Activated naive CD8-positive, alpha-beta T cell (primary cell): ENCODE measurements around the gene GASK1A.
"Not testable (repeated sequence)": the region's sequence is repeated elsewhere in the genome, so short reads cannot be mapped to it uniquely, and the experiment has no call there.

Experiments used
- H3K27ac Mint-ChIP-seq: one replicate; pipeline ENCODE4 v1.8.0; 2021; ENCODE audit warnings: mixed read lengths
- H3K27me3 Mint-ChIP-seq: one replicate; pipeline ENCODE4 v1.8.0; 2021; ENCODE audit warnings: mixed read lengths
- H3K36me3 Mint-ChIP-seq: one replicate; pipeline ENCODE4 v1.8.0; 2021; ENCODE audit warnings: mixed read lengths
- H3K4me1 Mint-ChIP-seq: one replicate; pipeline ENCODE4 v1.8.0; 2021; ENCODE audit warnings: low read depth, mixed read lengths
- H3K4me3 Mint-ChIP-seq: one replicate; pipeline ENCODE4 v1.8.0; 2021; ENCODE audit warnings: mild to moderate bottlenecking, mixed read lengths
- H3K9me3 Mint-ChIP-seq: one replicate; pipeline ENCODE4 v1.8.0; 2021; ENCODE audit warnings: low read depth, mixed read lengths

The GASK1A gene

DNA sequence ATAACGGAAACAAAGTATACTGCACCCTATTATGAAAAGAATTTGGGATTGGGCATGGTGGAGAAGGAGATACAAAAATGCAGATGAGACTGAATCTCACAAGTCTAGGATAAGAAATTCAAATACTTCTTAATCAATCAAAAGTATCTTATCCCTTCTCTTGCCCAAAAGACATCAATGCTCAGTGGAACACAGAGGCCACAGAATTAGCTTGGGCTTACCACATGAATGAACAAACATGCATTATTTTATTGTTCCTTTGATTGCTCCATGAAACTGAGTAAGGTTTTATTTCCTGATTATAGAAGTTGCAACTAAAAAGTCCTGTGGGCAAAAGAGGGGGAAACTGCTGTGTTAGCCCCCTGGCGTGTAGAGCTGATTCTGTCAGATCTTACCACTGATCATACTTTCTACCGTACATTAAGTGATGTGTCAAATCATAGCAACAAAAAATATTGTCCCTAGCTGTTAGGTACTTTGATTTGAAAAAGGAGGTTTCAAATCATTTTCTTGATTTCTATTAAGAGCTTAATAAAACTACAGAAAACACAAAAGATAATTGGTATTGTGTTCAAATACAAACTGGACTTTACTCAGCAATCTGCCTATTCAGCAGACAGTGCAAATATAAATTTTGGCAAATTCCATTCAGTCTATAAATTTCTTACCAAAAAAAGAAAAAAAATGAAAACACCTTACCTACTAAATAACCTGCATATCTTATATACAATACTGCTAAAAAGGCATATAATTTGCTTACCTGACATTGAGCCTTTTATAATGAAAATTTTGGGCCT is 7.9 kb upstream of the GASK1A start:
- peaks cover 1% of the 10 kb centered on the region for H3K4me1 Mint-ChIP-seq
- H3K9me3 Mint-ChIP-seq, result no peaks in the 10 kb centered on the region
- H3K4me3 Mint-ChIP-seq, result no peak overlapping the region
- H3K36me3 Mint-ChIP-seq, result peaks cover 7% of the 10 kb centered on the region
- no peaks in the 10 kb centered on the region for H3K27me3 Mint-ChIP-seq
- H3K27ac Mint-ChIP-seq, result no peak overlapping the region

- not testable (repeated sequence) for H3K27me3 Mint-ChIP-seq, H3K36me3 Mint-ChIP-seq, H3K4me3 Mint-ChIP-seq, H3K4me1 Mint-ChIP-seq, H3K9me3 Mint-ChIP-seq, H3K27ac Mint-ChIP-seq
Measured at GRCh38 chr3:42974906-42975305, 4.2 kb upstream of the GASK1A start.

DNA sequence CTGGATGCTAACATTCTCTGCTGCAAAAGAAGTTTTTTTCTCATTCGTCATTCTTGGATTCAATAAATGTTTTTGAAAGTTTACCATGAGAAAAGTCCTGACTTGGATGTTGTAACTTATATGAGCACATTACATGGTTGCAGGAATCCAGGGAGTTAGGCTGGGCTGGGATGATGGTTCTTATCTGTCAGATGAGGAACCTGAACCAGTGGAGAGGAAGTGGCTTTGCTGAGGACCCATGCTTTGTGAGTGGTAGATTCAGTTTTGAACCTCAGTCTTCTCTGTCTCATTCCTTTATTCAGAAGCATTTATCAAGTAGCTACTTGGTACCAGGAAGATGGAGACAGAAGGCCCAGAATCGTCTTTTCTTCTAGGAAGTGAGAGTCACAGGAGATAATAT is 3.7 kb upstream of the GASK1A start:
- no peak overlapping the region for H3K27ac Mint-ChIP-seq

GRCh38 chr3:42975955-42976354 is 3.2 kb upstream of the GASK1A start:
- Mint-ChIP-seq H3K4me1 (peaks cover 7% of the 10 kb centered on the region), H3K27me3 (peaks cover 18% of the 10 kb centered on the region), H3K9me3 (no peaks in the 10 kb centered on the region), H3K36me3 (peaks cover 7% of the 10 kb centered on the region), H3K27ac (no peak overlapping the region), H3K4me3 (no peak overlapping the region)

More for the DNA sequence above, 3.7 kb upstream of the GASK1A start:
- Mint-ChIP-seq H3K9me3 (no peaks in the 10 kb centered on the region), H3K4me1 (peaks cover 7% of the 10 kb centered on the region), H3K36me3 (peaks cover 7% of the 10 kb centered on the region), H3K27me3 (peaks cover 13% of the 10 kb centered on the region), H3K4me3 (no peak overlapping the region)

DNA sequence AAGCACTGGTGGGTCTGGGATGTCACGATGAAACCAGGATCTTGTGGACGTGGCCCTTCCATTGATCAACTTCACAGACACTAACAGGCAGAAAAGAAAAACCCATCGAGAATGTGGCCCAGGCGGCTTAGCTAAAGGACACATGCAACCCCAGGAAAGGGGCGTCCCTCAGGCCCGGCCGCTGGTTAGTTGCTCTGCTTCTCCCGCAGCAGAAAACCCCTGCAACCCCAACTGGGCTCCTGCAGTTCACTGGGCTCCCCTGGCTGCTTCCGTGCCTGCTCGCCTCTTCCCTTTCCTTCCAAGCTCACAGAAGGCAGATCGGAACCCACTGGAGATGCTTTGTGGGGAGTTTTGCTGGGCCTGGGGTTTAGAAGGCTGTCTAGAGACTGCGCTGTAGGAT is 1.1 kb downstream of the GASK1A start:
- Mint-ChIP-seq H3K4me3 (peak overlapping the region; percentile 83), H3K27me3 (peaks cover 24% of the 10 kb centered on the region), H3K36me3 (no peaks in the 10 kb centered on the region), H3K4me1 (peaks cover 7% of the 10 kb centered on the region), H3K9me3 (no peaks in the 10 kb centered on the region), H3K27ac (no peak overlapping the region)

DNA sequence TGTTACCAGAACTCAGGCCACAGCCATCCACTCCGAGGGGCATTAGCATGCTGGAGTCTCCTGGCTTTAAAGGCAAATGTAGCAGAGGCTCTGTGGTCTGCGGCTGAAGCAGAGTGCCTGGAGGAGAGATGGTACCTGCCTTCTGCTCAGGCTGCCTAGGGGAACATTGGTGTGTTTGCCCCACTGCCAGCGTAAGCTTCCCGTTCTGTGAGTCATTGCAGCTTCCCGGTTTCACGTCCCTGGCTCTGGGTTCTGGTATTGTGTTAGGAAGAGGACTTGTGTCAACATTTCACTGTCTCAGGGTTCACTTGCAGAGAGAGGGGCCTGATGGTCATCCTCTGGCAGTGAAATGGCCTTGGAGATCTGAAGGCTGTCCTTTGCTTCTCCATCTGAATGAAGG is 1.8 kb downstream of the GASK1A start:
- H3K4me1 Mint-ChIP-seq, result peaks cover 7% of the 10 kb centered on the region
- peaks cover 24% of the 10 kb centered on the region for H3K27me3 Mint-ChIP-seq
- no peaks in the 10 kb centered on the region for H3K9me3 Mint-ChIP-seq

GRCh38 chr3:42982645-42983412 is 3.7 kb downstream of the GASK1A start:
- Mint-ChIP-seq H3K27ac (no peak overlapping the region), H3K27me3 (peaks cover 21% of the 10 kb centered on the region), H3K9me3 (no peaks in the 10 kb centered on the region), H3K4me3 (no peak overlapping the region), H3K36me3 (no peaks in the 10 kb centered on the region), H3K4me1 (peaks cover 7% of the 10 kb centered on the region)

More for the DNA sequence above, 1.8 kb downstream of the GASK1A start:
- no peaks in the 10 kb centered on the region for H3K36me3 Mint-ChIP-seq
- H3K27ac Mint-ChIP-seq, result no peak overlapping the region
- no peak overlapping the region for H3K4me3 Mint-ChIP-seq

GRCh38 chr3:42983927-42984326 is 4.8 kb downstream of the GASK1A start:
- Mint-ChIP-seq H3K4me3 (no peak overlapping the region), H3K36me3 (no peaks in the 10 kb centered on the region), H3K4me1 (peaks cover under 1% of the 10 kb centered on the region), H3K27ac (no peak overlapping the region), H3K9me3 (no peaks in the 10 kb centered on the region), H3K27me3 (peaks cover 16% of the 10 kb centered on the region)

- Mint-ChIP-seq H3K27me3 (peaks cover 16% of the 10 kb centered on the region), H3K9me3 (no peaks in the 10 kb centered on the region), H3K4me1 (no peaks in the 10 kb centered on the region), H3K27ac (no peak overlapping the region), H3K36me3 (no peaks in the 10 kb centered on the region), H3K4me3 (no peak overlapping the region)
Measured at GRCh38 chr3:42984701-42985100, 5.6 kb downstream of the GASK1A start.

GRCh38 chr3:42988097-42988496 is 9.0 kb downstream of the GASK1A start:
- Mint-ChIP-seq H3K4me3 (no peak overlapping the region), H3K36me3 (no peaks in the 10 kb centered on the region), H3K4me1 (no peaks in the 10 kb centered on the region)

DNA sequence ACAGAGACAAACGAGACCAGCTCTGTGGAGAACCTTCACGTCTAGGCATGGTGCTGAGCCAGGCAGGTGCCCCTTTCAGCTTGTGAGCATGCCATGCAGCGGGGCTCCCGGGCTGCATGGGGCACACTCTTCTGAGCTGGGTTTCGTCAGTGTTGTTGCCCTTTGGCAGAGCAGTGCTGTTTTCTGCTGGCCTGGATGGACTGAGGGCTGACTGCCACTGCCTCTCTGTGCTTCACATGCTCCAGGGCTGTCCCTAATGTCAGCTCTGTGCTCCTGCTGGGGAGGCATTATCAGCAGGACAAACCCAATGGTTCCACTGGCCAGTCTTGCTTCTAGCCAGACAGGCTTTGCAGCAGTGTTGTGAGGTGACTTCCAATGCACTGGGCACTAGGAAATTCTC is 9.5 kb downstream of the GASK1A start:
- Mint-ChIP-seq H3K4me3 (no peak overlapping the region), H3K27me3 (peaks cover 1% of the 10 kb centered on the region), H3K4me1 (no peaks in the 10 kb centered on the region), H3K27ac (no peak overlapping the region), H3K9me3 (no peaks in the 10 kb centered on the region), H3K36me3 (no peaks in the 10 kb centered on the region)

More at GRCh38 chr3:42988097-42988496, 9.0 kb downstream of the GASK1A start:
- Mint-ChIP-seq H3K27me3 (peaks cover 1% of the 10 kb centered on the region), H3K27ac (no peak overlapping the region), H3K9me3 (no peaks in the 10 kb centered on the region)

DNA sequence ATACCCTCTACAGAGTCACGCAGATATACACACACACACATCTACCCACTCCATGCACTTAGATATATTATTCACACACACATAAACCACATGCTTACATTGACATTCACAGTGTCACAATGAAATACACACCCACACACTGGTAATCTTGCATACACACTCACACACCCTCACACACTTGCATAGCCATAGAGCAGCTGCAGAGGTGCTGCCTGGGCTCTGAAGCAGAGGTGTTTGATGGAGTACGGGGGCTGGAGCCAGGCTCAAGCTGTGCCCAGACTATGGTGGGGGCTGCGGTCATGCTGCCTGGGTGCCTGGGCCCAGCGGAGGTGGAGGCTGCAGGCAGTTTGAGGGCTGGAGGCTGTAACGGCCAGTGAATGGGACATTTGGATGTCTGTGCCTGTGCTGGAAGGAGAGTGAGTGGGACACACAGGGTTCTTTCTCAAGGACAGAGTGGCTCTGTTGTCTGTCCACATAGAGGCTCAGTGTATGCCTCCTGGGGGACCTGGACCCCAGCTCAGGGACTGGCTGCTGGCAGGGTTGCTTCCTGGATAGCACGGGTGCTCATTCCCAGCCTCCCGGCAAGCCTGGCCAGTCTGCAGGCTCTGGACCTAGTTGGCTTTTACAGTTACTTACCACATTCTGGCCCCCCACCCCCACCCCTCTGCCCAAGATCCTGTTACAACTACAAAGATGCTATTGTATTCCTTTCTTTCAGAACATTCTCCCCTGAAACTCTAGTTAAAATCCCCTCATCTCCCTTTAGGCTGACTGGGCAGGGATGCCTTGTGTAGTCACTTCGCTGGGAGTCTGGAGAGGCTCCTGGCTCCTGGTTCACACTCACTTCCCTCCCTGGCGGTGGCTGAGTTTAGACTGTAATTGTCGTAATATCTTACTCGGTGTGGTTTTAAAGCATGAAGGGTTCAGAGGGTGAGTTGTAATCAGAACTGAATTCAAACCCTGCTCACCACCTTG is 12.5 kb downstream of the GASK1A start:
- Mint-ChIP-seq H3K4me3 (no peak overlapping the region), H3K27me3 (no peaks in the 10 kb centered on the region), H3K9me3 (no peaks in the 10 kb centered on the region), H3K27ac (no peak overlapping the region), H3K4me1 (no peaks in the 10 kb centered on the region), H3K36me3 (no peaks in the 10 kb centered on the region)

GRCh38 chr3:42994595-42994994 is 15.5 kb downstream of the GASK1A start:
- Mint-ChIP-seq H3K4me1 (no peaks in the 10 kb centered on the region), H3K27me3 (no peaks in the 10 kb centered on the region), H3K4me3 (no peak overlapping the region), H3K27ac (no peak overlapping the region), H3K9me3 (no peaks in the 10 kb centered on the region), H3K36me3 (no peaks in the 10 kb centered on the region)

GRCh38 chr3:42996021-42996420 is 16.9 kb downstream of the GASK1A start:
- Mint-ChIP-seq H3K9me3 (no peaks in the 10 kb centered on the region), H3K4me3 (no peak overlapping the region), H3K27me3 (no peaks in the 10 kb centered on the region), H3K36me3 (no peaks in the 10 kb centered on the region), H3K27ac (no peak overlapping the region), H3K4me1 (no peaks in the 10 kb centered on the region)
